EL (cell line): ENCODE data around the gene ASB2.

Experiments used
- DNase-seq: peaks from one replicate; pipeline ENCODE4 v3.0.0-alpha.2; 2016

The ASB2 gene

GRCh38 chr14:93976477-93977057, at the start of gene ASB2:
TSS of gene ASB2 (minus strand) at chr14:93976570. CDS start at chr14:93964539, 12,031 bp downstream.
- DNase-seq = no peak

GRCh38 chr14:94025720-94026119, 49.4 kb upstream of the ASB2 start:
- peak; percentile 15 for DNase-seq

GRCh38 chr14:94024549-94024948, 48.2 kb upstream of the ASB2 start:
- DNase-seq = no peak

GRCh38 chr14:94022532-94023411, 46.4 kb upstream of the ASB2 start:
- DNase-seq = no peak

- DNase-seq = no peak
These were observed 45.2 kb upstream of the ASB2 start for GRCh38 chr14:94021416-94022157.

GRCh38 chr14:94021001-94021400, 44.6 kb upstream of the ASB2 start:
- DNase-seq = no peak

- no peak for DNase-seq
These were observed 43.9 kb upstream of the ASB2 start for GRCh38 chr14:94020267-94020666.

GRCh38 chr14:94019329-94019728, 43.0 kb upstream of the ASB2 start:
- no peak for DNase-seq

GRCh38 chr14:94018308-94018707, 41.9 kb upstream of the ASB2 start:
- DNase-seq = no peak

- no peak for DNase-seq
These were observed 40.1 kb upstream of the ASB2 start for GRCh38 chr14:94016446-94016976.

GRCh38 chr14:94015223-94015622, 38.9 kb upstream of the ASB2 start:
- DNase-seq = no peak

- DNase-seq = no peak
These were observed 38.0 kb upstream of the ASB2 start for GRCh38 chr14:94014382-94014781.

- DNase-seq = peak; percentile 26
These were observed 35.4 kb upstream of the ASB2 start for GRCh38 chr14:94011795-94012194.

GRCh38 chr14:94010625-94011024, 34.3 kb upstream of the ASB2 start:
- DNase-seq = no peak

- no peak for DNase-seq
These were observed 33.4 kb upstream of the ASB2 start for GRCh38 chr14:94009767-94010166.

GRCh38 chr14:94008234-94008633, 31.9 kb upstream of the ASB2 start:
- no peak for DNase-seq

- no peak for DNase-seq
These were observed 29.1 kb upstream of the ASB2 start for GRCh38 chr14:94005324-94006073.

- no peak for DNase-seq
These were observed 27.6 kb upstream of the ASB2 start for GRCh38 chr14:94004015-94004414.

GRCh38 chr14:94003397-94003796, 27.0 kb upstream of the ASB2 start:
- no peak for DNase-seq

GRCh38 chr14:94001501-94002396, 25.4 kb upstream of the ASB2 start:
- peak; percentile 68 for DNase-seq

GRCh38 chr14:94001016-94001415, 24.6 kb upstream of the ASB2 start:
- no peak for DNase-seq

GRCh38 chr14:94000267-94000666, 23.9 kb upstream of the ASB2 start:
- DNase-seq = no peak
